ENCODE measurements around the gene CTAGE9. TPM values are rescaled to one million over a fixed set of nuclear protein-coding genes. Genes with fewer than 3 reads are reported as not detected.
"Not testable (repeated sequence)": the region's sequence is repeated elsewhere in the genome, so short reads cannot be mapped to it uniquely, and the experiment has no call there.

Gene CTAGE9
- total RNA-seq, 1 donor from 2014 or later = not detected

- DNase-seq (ENCODE audit: low spot score) = no peak
Observed at GRCh38 chr6:131728296-131728939, 17.6 kb upstream of the CTAGE9 start.

GRCh38 chr6:131727868-131728267 lies 17.1 kb upstream of the CTAGE9 start:
- DNase-seq (ENCODE audit: low spot score) = no peak

- DNase-seq (ENCODE audit: low spot score) = no peak
Observed at GRCh38 chr6:131727467-131727866, 16.6 kb upstream of the CTAGE9 start.

- DNase-seq (ENCODE audit: low spot score) = no peak
Observed at GRCh38 chr6:131724114-131724513, 13.3 kb upstream of the CTAGE9 start.

- no peak for DNase-seq (ENCODE audit: low spot score)
Observed at GRCh38 chr6:131721161-131721560, 10.3 kb upstream of the CTAGE9 start.

- DNase-seq (ENCODE audit: low spot score) = no peak
Observed at GRCh38 chr6:131717836-131718542, 7.2 kb upstream of the CTAGE9 start.

GRCh38 chr6:131715567-131715966 lies 4.8 kb upstream of the CTAGE9 start:
- DNase-seq (ENCODE audit: low spot score) = not testable (repeated sequence)

- DNase-seq (ENCODE audit: low spot score) = not testable (repeated sequence)
Observed at GRCh38 chr6:131703905-131704304, 6.9 kb downstream of the CTAGE9 start.

- DNase-seq (ENCODE audit: low spot score) = not testable (repeated sequence)
Observed at GRCh38 chr6:131700851-131701250, 10.0 kb downstream of the CTAGE9 start.

GRCh38 chr6:131696956-131697355 lies 13.9 kb downstream of the CTAGE9 start:
- DNase-seq (ENCODE audit: low spot score) = no peak

GRCh38 chr6:131694832-131695426 lies 15.9 kb downstream of the CTAGE9 start:
- no peak for DNase-seq (ENCODE audit: low spot score)

GRCh38 chr6:131693384-131693783 lies 17.4 kb downstream of the CTAGE9 start:
- DNase-seq (ENCODE audit: low spot score) = no peak

GRCh38 chr6:131692589-131692988 lies 18.2 kb downstream of the CTAGE9 start:
- no peak for DNase-seq (ENCODE audit: low spot score)

GRCh38 chr6:131692031-131692430 lies 18.8 kb downstream of the CTAGE9 start:
- no peak for DNase-seq (ENCODE audit: low spot score)

- no peak for DNase-seq (ENCODE audit: low spot score)
Observed at GRCh38 chr6:131688286-131688685, 22.5 kb downstream of the CTAGE9 start.

- DNase-seq (ENCODE audit: low spot score) = no peak
Observed at GRCh38 chr6:131687022-131687421, 23.8 kb downstream of the CTAGE9 start.

GRCh38 chr6:131685266-131685780 lies 25.5 kb downstream of the CTAGE9 start:
- DNase-seq (ENCODE audit: low spot score) = no peak

GRCh38 chr6:131683479-131683878 lies 27.3 kb downstream of the CTAGE9 start:
- DNase-seq (ENCODE audit: low spot score) = no peak

GRCh38 chr6:131682442-131682841 lies 28.4 kb downstream of the CTAGE9 start:
- DNase-seq (ENCODE audit: low spot score) = no peak

GRCh38 chr6:131681585-131681984 lies 29.2 kb downstream of the CTAGE9 start:
- no peak for DNase-seq (ENCODE audit: low spot score)

GRCh38 chr6:131680868-131681267 lies 29.9 kb downstream of the CTAGE9 start:
- no peak for DNase-seq (ENCODE audit: low spot score)

- no peak for DNase-seq (ENCODE audit: low spot score)
Observed at GRCh38 chr6:131678442-131678841, 32.4 kb downstream of the CTAGE9 start.
